ENCODE results near the gene ATP8A1.

DNA sequence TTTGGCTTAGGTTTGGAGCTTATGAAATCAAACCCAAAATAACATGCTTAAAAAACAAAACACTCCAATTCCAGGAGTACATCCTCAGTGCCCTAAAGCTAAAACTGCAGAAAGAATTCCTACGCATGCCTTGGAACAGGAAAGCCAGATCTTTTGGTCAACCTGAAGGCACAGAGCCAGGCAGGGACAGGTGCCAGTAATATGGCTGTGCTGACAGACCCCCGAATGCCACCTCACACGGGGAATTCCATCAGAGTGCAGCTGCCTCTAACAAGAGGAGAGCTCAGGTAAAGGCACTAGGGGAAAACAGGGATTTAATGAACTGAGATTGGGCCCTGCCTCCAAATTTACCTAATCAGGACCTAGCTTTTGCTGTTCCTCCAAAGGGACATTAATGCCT, 182.5 kb downstream of the ATP8A1 start:
- TF ChIP-seq, protein P1, sequence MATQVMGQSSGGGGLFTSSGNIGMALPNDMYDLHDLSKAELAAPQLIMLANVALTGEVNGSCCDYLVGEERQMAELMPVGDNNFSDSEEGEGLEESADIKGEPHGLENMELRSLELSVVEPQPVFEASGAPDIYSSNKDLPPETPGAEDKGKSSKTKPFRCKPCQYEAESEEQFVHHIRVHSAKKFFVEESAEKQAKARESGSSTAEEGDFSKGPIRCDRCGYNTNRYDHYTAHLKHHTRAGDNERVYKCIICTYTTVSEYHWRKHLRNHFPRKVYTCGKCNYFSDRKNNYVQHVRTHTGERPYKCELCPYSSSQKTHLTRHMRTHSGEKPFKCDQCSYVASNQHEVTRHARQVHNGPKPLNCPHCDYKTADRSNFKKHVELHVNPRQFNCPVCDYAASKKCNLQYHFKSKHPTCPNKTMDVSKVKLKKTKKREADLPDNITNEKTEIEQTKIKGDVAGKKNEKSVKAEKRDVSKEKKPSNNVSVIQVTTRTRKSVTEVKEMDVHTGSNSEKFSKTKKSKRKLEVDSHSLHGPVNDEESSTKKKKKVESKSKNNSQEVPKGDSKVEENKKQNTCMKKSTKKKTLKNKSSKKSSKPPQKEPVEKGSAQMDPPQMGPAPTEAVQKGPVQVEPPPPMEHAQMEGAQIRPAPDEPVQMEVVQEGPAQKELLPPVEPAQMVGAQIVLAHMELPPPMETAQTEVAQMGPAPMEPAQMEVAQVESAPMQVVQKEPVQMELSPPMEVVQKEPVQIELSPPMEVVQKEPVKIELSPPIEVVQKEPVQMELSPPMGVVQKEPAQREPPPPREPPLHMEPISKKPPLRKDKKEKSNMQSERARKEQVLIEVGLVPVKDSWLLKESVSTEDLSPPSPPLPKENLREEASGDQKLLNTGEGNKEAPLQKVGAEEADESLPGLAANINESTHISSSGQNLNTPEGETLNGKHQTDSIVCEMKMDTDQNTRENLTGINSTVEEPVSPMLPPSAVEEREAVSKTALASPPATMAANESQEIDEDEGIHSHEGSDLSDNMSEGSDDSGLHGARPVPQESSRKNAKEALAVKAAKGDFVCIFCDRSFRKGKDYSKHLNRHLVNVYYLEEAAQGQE (IDR thresholded peaks at IDR 0.05; ENCODE audit: low read depth) = no peak
- TF ChIP-seq, protein P2, sequence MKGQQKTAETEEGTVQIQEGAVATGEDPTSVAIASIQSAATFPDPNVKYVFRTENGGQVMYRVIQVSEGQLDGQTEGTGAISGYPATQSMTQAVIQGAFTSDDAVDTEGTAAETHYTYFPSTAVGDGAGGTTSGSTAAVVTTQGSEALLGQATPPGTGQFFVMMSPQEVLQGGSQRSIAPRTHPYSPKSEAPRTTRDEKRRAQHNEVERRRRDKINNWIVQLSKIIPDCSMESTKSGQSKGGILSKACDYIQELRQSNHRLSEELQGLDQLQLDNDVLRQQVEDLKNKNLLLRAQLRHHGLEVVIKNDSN (IDR thresholded peaks at IDR 0.05) = no peak
